Liver (tissue), 3 donors: ENCODE results near the gene RIOX2.

Source experiments
- ATF3 ChIP-seq: IDR thresholded peaks from 2 replicates; pipeline ENCODE4 v1.6.1; 2016; ENCODE audit warnings: antibody characterized with exemption
- CTCF ChIP-seq: fragments of 150-350 bp; IDR thresholded peaks from 2 replicates; pipeline ENCODE4 v1.5.1; 2017; ENCODE audit warnings: improper control_type of control experiment, low read depth, low read length; ENCODE audit not compliant: missing input control
- EGR1 ChIP-seq, 2 donors: IDR thresholded peaks; 2 replicates each; pipeline ENCODE4 v1.6.1; 2016 to 2018; ENCODE audit warnings: antibody characterized with exemption in 2 of 2, low read depth in 2 of 2
- FOXA1 ChIP-seq: IDR thresholded peaks from 2 replicates; pipeline ENCODE4 v1.6.1; 2016; ENCODE audit warnings: antibody characterized with exemption
- FOXA2 ChIP-seq: IDR thresholded peaks from 2 replicates; pipeline ENCODE4 v1.6.1; 2016; ENCODE audit warnings: antibody characterized with exemption
- GABPA ChIP-seq, 2 donors: IDR thresholded peaks in 1 of 2; conservative IDR thresholded peaks in 1 of 2; 2 replicates each; pipeline ENCODE4 v1.6.1; 2016; ENCODE audit warnings: antibody characterized with exemption in 2 of 2, mild to moderate bottlenecking in 1 of 2, moderate library complexity in 1 of 2
- JUND ChIP-seq, 2 donors: IDR thresholded peaks; 2 replicates each; pipeline ENCODE4 v1.6.1; 2016; ENCODE audit warnings: antibody characterized with exemption in 2 of 2
- MAX ChIP-seq: IDR thresholded peaks from 2 replicates; pipeline ENCODE4 v1.6.1; 2016; ENCODE audit warnings: antibody characterized with exemption
- RAD21 ChIP-seq, 2 donors: IDR thresholded peaks; 2 replicates each; pipeline ENCODE4 v1.6.1; 2016; ENCODE audit warnings: antibody characterized with exemption in 2 of 2, mild to moderate bottlenecking in 2 of 2
- REST ChIP-seq: IDR thresholded peaks from 2 replicates; pipeline ENCODE4 v1.6.1; 2016; ENCODE audit warnings: antibody characterized with exemption, mild to moderate bottlenecking
- SP1 ChIP-seq: IDR thresholded peaks from 2 replicates; pipeline ENCODE4 v1.6.1; 2018; ENCODE audit warnings: antibody characterized with exemption, mild to moderate bottlenecking
- TAF1 ChIP-seq: conservative IDR thresholded peaks from 2 replicates; pipeline ENCODE4 v1.6.1; 2016; ENCODE audit warnings: antibody characterized with exemption, mild to moderate bottlenecking
- YY1 ChIP-seq: IDR thresholded peaks from 2 replicates; pipeline ENCODE4 v1.6.1; 2016; ENCODE audit warnings: antibody characterized with exemption, mild to moderate bottlenecking
- donor health status: healthy.
- donor health status: healthy.

- TF ChIP-seq CTCF, result no peak
- no peak for TF ChIP-seq JUND (IDR thresholded peaks at IDR 0.05)
- no peak for TF ChIP-seq REST
- TF ChIP-seq YY1, result no peak
- no peak for TF ChIP-seq RAD21 (IDR thresholded peaks at IDR 0.05)
- no peak for TF ChIP-seq ATF3
- no peak for TF ChIP-seq GABPA (IDR thresholded peaks at IDR 0.05 in 1 of 2, conservative IDR thresholded peaks at IDR 0.05 in 1 of 2)
- TF ChIP-seq FOXA1, result no peak
- TF ChIP-seq MAX, result no peak
- no peak for TF ChIP-seq FOXA2
- no peak for TF ChIP-seq SP1
- no peak for TF ChIP-seq EGR1 (IDR thresholded peaks at IDR 0.05; ENCODE audit: low read depth in 2 of 2)
- TF ChIP-seq TAF1, result no peak
Measured at GRCh38 chr3:97931218-97931617, 41.0 kb downstream of the RIOX2 start.
